Chondrocyte (in vitro differentiated cells): ENCODE measurements around the gene DYDC2. TPM values are rescaled to one million over a fixed set of nuclear protein-coding genes. Genes with fewer than 3 reads are reported as not detected.

Experiments
- DNase-seq: peaks from one replicate; pipeline ENCODE4 v3.0.0; 2021; ENCODE audit warnings: mixed read lengths, low spot score
- H3K27ac Mint-ChIP-seq: one replicate; pipeline ENCODE4 v1.8.0; 2021; ENCODE audit warnings: mild to moderate bottlenecking, moderate library complexity, mixed read lengths; ENCODE audit not compliant: unreplicated experiment
- H3K27me3 Mint-ChIP-seq: 2 replicates; pipeline ENCODE4 v1.8.0; 2021; ENCODE audit warnings: low read depth, mixed read lengths
- H3K36me3 Mint-ChIP-seq: 2 replicates; pipeline ENCODE4 v1.8.0; 2021; ENCODE audit warnings: low read depth, mixed read lengths
- H3K4me1 Mint-ChIP-seq: 2 replicates; pipeline ENCODE4 v1.8.0; 2021; ENCODE audit warnings: low read depth, mild to moderate bottlenecking, mixed read lengths
- H3K4me3 Mint-ChIP-seq: one replicate; pipeline ENCODE4 v1.8.0; 2021; ENCODE audit warnings: mild to moderate bottlenecking, moderate library complexity, mixed read lengths; ENCODE audit not compliant: unreplicated experiment
- H3K9me3 Mint-ChIP-seq: 2 replicates; pipeline ENCODE4 v1.8.0; 2021; ENCODE audit warnings: low read depth, mixed read lengths
- total RNA-seq: library from RNA; stranded (reverse); gene quantifications from 3 replicates; pipeline ENCODE4 v1.2.1, GENCODE V29; 2021
- TF ChIP-seq, protein P1 (sequence below): fragments of 200-600 bp; sonication (generic); IDR thresholded peaks from 2 replicates; pipeline ENCODE4 v1.5.0; 2021; ENCODE audit warnings: antibody characterized with exemption, mild to moderate bottlenecking, moderate library complexity

Gene DYDC2
- total RNA-seq, 1 donor from 2014 or later: not detected

DNA sequence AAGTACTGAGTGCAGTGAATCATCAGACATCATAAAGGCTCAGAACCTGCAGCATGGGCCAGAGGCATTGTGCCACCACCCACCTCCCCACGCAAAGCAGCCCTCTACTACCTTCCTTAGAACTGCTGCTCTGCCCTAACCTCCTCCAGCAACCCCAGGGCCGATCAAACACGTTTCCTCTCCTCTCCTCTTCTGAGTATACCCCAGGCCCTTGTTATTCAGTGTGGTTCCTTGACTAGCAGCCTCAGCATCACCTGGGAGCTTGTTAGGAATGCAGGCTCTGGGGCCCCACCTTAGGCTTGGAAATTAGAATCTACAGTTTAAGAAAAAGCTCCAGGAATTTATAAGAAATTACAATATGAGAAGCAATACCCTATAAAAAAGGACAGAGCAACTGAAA is 33.3 kb upstream of the DYDC2 start:
- H3K27me3 Mint-ChIP-seq: peaks cover 5% of the 10 kb centered on the region
- no peak overlapping the region for H3K4me3 Mint-ChIP-seq
- no peak for DNase-seq
- TF ChIP-seq, protein P1, sequence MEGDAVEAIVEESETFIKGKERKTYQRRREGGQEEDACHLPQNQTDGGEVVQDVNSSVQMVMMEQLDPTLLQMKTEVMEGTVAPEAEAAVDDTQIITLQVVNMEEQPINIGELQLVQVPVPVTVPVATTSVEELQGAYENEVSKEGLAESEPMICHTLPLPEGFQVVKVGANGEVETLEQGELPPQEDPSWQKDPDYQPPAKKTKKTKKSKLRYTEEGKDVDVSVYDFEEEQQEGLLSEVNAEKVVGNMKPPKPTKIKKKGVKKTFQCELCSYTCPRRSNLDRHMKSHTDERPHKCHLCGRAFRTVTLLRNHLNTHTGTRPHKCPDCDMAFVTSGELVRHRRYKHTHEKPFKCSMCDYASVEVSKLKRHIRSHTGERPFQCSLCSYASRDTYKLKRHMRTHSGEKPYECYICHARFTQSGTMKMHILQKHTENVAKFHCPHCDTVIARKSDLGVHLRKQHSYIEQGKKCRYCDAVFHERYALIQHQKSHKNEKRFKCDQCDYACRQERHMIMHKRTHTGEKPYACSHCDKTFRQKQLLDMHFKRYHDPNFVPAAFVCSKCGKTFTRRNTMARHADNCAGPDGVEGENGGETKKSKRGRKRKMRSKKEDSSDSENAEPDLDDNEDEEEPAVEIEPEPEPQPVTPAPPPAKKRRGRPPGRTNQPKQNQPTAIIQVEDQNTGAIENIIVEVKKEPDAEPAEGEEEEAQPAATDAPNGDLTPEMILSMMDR: no peak
- H3K36me3 Mint-ChIP-seq: no peaks in the 10 kb centered on the region
- H3K4me1 Mint-ChIP-seq: peaks cover 6% of the 10 kb centered on the region
- no peak overlapping the region for H3K27ac Mint-ChIP-seq
- H3K9me3 Mint-ChIP-seq: no peaks in the 10 kb centered on the region

DNA sequence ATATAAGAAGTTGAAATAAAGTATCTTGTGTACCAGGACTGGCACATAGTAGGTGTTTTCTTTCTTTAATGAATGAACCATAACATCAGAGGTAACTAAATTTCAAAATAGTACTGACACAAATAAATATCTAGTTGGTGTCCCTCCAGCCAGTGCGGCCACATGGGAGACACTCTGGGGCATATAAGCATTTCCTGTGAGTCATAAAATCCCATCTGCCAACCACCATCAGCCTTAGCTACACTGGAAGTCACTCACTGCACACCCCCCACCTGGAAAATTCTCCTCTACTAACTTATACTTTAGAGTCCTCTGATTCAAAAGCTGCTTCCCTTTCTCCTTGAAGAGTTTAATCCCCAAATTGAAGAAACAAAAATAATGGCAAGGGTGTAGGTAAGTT is 32.5 kb upstream of the DYDC2 start:
- Mint-ChIP-seq H3K27me3 (peaks cover 5% of the 10 kb centered on the region), H3K27ac (no peak overlapping the region), H3K36me3 (no peaks in the 10 kb centered on the region), H3K4me1 (peaks cover 6% of the 10 kb centered on the region), H3K4me3 (no peak overlapping the region), H3K9me3 (no peaks in the 10 kb centered on the region)
- no peak for DNase-seq
- TF ChIP-seq, protein P1: no peak

DNA sequence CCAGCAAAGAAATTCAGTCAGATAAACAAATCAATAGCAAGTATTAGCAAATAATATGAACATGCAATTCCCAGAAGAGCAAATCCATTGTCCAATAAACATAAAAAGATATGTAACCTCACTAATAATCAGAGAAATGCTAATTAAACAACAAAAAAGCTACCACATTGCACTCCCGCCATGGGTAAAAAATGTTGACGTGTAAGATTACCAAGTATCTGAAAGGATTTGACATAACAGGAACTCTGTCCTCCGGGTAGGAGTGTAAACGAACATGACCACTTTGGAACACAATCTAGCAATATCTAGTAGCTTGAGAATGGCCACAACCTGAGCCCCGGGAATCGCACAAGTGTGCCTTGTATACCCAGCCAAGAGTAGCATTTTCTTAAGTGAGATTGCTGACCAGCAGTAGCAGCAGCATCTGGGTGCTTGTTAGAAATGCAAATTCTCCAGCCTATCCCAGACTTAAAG is 31.7 kb upstream of the DYDC2 start:
- no peaks in the 10 kb centered on the region for H3K36me3 Mint-ChIP-seq
- H3K4me3 Mint-ChIP-seq: no peak overlapping the region
- peaks cover 6% of the 10 kb centered on the region for H3K4me1 Mint-ChIP-seq
- DNase-seq: no peak
- peaks cover 4% of the 10 kb centered on the region for H3K27me3 Mint-ChIP-seq
- no peaks in the 10 kb centered on the region for H3K9me3 Mint-ChIP-seq
- no peak overlapping the region for H3K27ac Mint-ChIP-seq
- TF ChIP-seq, protein P1: no peak

DNA sequence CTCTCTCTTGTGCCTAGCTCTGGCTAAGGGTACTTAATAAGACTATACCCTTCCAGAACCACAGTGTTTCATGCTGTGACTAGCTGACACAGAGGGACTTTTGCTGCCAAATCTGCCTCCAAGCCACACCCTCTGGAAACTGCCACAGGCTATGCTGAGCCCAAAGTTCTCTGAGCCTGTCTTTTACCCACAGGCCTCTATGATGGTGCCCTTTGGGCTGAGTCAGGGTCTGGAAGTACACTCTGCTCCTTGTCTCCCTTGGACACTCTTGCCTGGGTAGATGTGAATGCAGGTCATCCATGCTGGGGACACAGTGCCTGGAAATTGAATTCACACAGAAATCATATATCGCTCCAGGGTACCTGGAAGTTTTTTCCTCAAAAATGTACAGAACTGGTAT is 22.6 kb upstream of the DYDC2 start:
- no peak overlapping the region for H3K27ac Mint-ChIP-seq
- no peak overlapping the region for H3K4me3 Mint-ChIP-seq
- H3K9me3 Mint-ChIP-seq: peaks cover 13% of the 10 kb centered on the region
- no peaks in the 10 kb centered on the region for H3K4me1 Mint-ChIP-seq
- TF ChIP-seq, protein P1: no peak
- H3K36me3 Mint-ChIP-seq: peaks cover 1% of the 10 kb centered on the region
- H3K27me3 Mint-ChIP-seq: peaks cover 13% of the 10 kb centered on the region
- DNase-seq: no peak

DNA sequence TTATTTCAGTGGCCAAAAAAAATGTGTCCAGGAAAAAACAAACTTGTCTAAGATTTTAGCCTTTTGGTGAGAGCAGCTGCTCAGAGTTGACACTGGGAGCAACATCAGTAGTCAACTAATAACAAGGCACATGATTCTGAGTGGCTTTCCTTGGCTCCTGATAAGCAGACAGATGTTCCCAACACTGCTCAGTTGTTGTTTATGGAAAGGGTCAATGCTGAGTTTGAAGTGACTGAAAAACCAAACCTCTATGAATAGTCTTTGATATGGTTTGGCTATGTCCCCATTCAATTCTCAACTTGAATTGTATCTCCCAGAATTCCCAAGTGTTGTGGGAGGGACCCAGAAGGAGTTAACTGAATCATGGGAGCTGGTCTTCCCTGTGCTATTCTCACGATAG is 12.3 kb upstream of the DYDC2 start:
- Mint-ChIP-seq H3K36me3 (no peaks in the 10 kb centered on the region), H3K27ac (no peak overlapping the region), H3K4me3 (no peak overlapping the region), H3K9me3 (no peaks in the 10 kb centered on the region), H3K4me1 (no peaks in the 10 kb centered on the region), H3K27me3 (peaks cover 3% of the 10 kb centered on the region)
- TF ChIP-seq, protein P1: no peak
- no peak for DNase-seq
